Gastrocnemius medialis (tissue), 4 donors: Measurements from ENCODE around the gene CDH4.

ENCODE experiments used
- CTCF ChIP-seq, 5 experiments: fragments of 450-650 bp in 3 of 5; fragments of 200-600 bp in 2 of 5; sonication (generic) in 2 of 5; IDR thresholded peaks in 4 of 5; conservative IDR thresholded peaks in 1 of 5; 1 replicate in 4 of 5; 2 replicates in 1 of 5; pipeline ENCODE4 v1.5.1; 2016 to 2019; ENCODE audit warnings: antibody characterized with exemption in 5 of 5, mild to moderate bottlenecking in 3 of 5, moderate library complexity in 3 of 5
- POLR2A ChIP-seq, 2 donors: fragments of 450-650 bp; IDR thresholded peaks; one replicate each; pipeline ENCODE4 v1.6.1; 2017; ENCODE audit warnings: antibody characterized with exemption in 2 of 2, mild to moderate bottlenecking in 2 of 2, moderate library complexity in 2 of 2

GRCh38 chr20:61631751-61632150 lies 379.7 kb downstream of the CDH4 start:
- TF ChIP-seq CTCF (IDR thresholded peaks at IDR 0.05 in 4 of 5, conservative IDR thresholded peaks at IDR 0.05 in 1 of 5) (no peak), POLR2A (IDR thresholded peaks at IDR 0.05) (no peak)
